Measurements from ENCODE around the gene CHRNB1.
A peak's percentile ranks its signal among the peaks of the same experiment; 100 is the strongest.

Gene CHRNB1

GRCh38 chr17:7439462-7440112, 5.3 kb upstream of the CHRNB1 start, which contains the start of gene FGF11:
Gene FGF11, plus strand, starts transcription at chr17:7439512. Its CDS starts 109 bp downstream, at chr17:7439621.
- TF ChIP-seq, protein P1, sequence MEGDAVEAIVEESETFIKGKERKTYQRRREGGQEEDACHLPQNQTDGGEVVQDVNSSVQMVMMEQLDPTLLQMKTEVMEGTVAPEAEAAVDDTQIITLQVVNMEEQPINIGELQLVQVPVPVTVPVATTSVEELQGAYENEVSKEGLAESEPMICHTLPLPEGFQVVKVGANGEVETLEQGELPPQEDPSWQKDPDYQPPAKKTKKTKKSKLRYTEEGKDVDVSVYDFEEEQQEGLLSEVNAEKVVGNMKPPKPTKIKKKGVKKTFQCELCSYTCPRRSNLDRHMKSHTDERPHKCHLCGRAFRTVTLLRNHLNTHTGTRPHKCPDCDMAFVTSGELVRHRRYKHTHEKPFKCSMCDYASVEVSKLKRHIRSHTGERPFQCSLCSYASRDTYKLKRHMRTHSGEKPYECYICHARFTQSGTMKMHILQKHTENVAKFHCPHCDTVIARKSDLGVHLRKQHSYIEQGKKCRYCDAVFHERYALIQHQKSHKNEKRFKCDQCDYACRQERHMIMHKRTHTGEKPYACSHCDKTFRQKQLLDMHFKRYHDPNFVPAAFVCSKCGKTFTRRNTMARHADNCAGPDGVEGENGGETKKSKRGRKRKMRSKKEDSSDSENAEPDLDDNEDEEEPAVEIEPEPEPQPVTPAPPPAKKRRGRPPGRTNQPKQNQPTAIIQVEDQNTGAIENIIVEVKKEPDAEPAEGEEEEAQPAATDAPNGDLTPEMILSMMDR (IDR thresholded peaks at IDR 0.05; ENCODE audit: low read depth, low read length): no peak
- peak within 1 kb of the TSS; percentile 46 for H3K4me3 ChIP-seq (ENCODE audit: low read depth, low read length)

DNA sequence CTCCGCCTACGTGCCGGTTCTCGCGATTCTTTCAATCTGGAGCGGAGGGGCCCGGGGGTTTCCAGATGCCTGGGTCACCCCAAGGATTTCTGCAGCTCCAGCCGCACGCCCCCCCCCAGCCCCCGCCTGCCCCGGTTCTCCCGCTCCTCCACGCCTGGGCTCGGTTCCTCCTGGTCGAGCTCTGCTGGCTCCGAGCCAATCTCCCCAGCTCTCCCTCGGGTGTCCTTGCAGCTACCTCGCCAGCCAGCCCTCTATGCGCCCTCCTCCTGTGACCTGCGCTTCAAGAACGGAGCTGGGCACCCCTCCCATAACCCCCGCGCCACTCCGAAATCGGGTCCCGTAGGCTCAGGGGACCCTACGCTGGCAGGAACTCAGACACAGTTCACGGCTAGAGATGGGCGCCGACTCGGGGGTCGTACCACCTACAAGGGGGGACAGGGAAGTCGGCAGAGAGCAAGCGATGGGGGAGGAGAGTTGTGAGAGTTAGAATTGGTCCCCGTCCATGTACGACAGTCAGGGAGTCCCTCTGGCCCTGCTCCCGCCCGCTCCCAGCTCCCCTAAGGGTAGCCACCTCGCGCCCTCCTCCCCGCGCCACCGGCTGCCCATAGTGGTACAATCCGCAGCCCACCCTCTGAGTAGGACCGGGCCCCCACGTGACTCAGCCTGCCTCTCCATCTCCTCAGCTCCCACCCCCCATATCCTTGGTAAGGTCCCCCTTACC, 4.6 kb upstream of the CHRNB1 start:
- peak overlapping the region; percentile 46 for H3K4me3 ChIP-seq (ENCODE audit: low read depth, low read length)

GRCh38 chr17:7440834-7441195, 4.0 kb upstream of the CHRNB1 start:
- no peak overlapping the region for H3K4me3 ChIP-seq (ENCODE audit: low read depth, low read length)
- TF ChIP-seq, protein P1 (IDR thresholded peaks at IDR 0.05; ENCODE audit: low read depth, low read length): no peak

More for the DNA sequence above, 4.6 kb upstream of the CHRNB1 start:
- TF ChIP-seq, protein P1 (IDR thresholded peaks at IDR 0.05; ENCODE audit: low read depth, low read length): no peak

GRCh38 chr17:7441266-7441665, 3.6 kb upstream of the CHRNB1 start:
- TF ChIP-seq, protein P1 (IDR thresholded peaks at IDR 0.05; ENCODE audit: low read depth, low read length): no peak
- H3K4me3 ChIP-seq (ENCODE audit: low read depth, low read length): no peak overlapping the region

GRCh38 chr17:7442142-7442541, 2.7 kb upstream of the CHRNB1 start:
- TF ChIP-seq, protein P1 (IDR thresholded peaks at IDR 0.05; ENCODE audit: low read depth, low read length): no peak
- H3K4me3 ChIP-seq (ENCODE audit: low read depth, low read length): no peak overlapping the region

GRCh38 chr17:7443499-7444485, 1.1 kb upstream of the CHRNB1 start:
- TF ChIP-seq, protein P1 (IDR thresholded peaks at IDR 0.05; ENCODE audit: low read depth, low read length): no peak
- no peak overlapping the region for H3K4me3 ChIP-seq (ENCODE audit: low read depth, low read length)

Data from WI38 (cell line).